Stomach (tissue), 9 donors: Measurements from ENCODE around the gene PDE4D. TPM values are rescaled to one million over a fixed set of nuclear protein-coding genes. Genes with fewer than 3 reads are reported as not detected.
"Not testable (repeated sequence)": the region's sequence is repeated elsewhere in the genome, so short reads cannot be mapped to it uniquely, and the experiment has no call there.

Source experiments
- DNase-seq, 2 donors: peaks; one replicate each; pipeline versions ENCODE4 v3.0.0 to v3.0.0-alpha.2; 2013 to 2019
- H3K27ac ChIP-seq, 5 donors: fragments of 200-600 bp in 4 of 5; sonication (generic) in 4 of 5; one replicate each; pipeline ENCODE4 v1.5.1; 2013 to 2019; ENCODE audit warnings: mild to moderate bottlenecking in 1 of 5, moderate library complexity in 1 of 5
- H3K27me3 ChIP-seq, 3 donors: fragments of 200-600 bp; sonication (generic); one replicate each; pipeline ENCODE4 v1.5.1; 2017 to 2019; ENCODE audit warnings: mixed run types in 1 of 3
- H3K36me3 ChIP-seq, 4 donors: fragments of 200-600 bp; sonication (generic); 1 replicate in 3 of 4; 2 replicates in 1 of 4; pipeline ENCODE4 v1.5.1; 2016 to 2019
- H3K4me1 ChIP-seq, 4 donors: fragments of 200-600 bp; sonication (generic); one replicate each; pipeline ENCODE4 v1.5.1; 2016 to 2019
- H3K4me3 ChIP-seq, 4 donors: fragments of 200-600 bp; sonication (generic) in 3 of 4; one replicate each; pipeline ENCODE4 v1.5.1; 2016 to 2019; ENCODE audit warnings: mild to moderate bottlenecking in 1 of 4
- H3K9me3 ChIP-seq, 4 donors: fragments of 200-600 bp; sonication (generic); one replicate each; pipeline ENCODE4 v1.5.1; 2016 to 2019
- EP300 ChIP-seq: sonication (generic); formaldehyde crosslinking; IDR thresholded peaks from one replicate; pipeline ENCODE4 v1.6.1; 2017; ENCODE audit warnings: antibody characterized with exemption
- POLR2A ChIP-seq, 4 donors: fragments of 450-650 bp; IDR thresholded peaks; one replicate each; pipeline ENCODE4 v1.6.1; 2016; ENCODE audit warnings: antibody characterized with exemption in 4 of 4, control low read depth in 2 of 4, mild to moderate bottlenecking in 1 of 4, moderate library complexity in 1 of 4
- POLR2AphosphoS5 ChIP-seq, 3 donors: sonication (generic); formaldehyde crosslinking; IDR thresholded peaks; one replicate each; pipeline ENCODE4 v1.6.1; 2016; ENCODE audit warnings: antibody characterized with exemption in 3 of 3
- WGBS, 5 donors: extraction: QIAGEN DNeasy Blood & Tissue Kit in 3 of 5; methylation state at CpG; one replicate each; pipeline versions ENCODE4 v1.1.5 to v1.1.7; 2013 to 2018; 5-methylcytosine and 5-hydroxymethylcytosine counted together
- intact Hi-C: fragments of 100-400 bp; cut with DNase I; formaldehyde crosslinking; loops from one replicate; pipeline ENCODE4 v1.15.1; 2023; ENCODE audit warnings: low total_unique reads
- polyA plus RNA-seq, 3 donors: library from polyadenylated mRNA; stranded (reverse); fragments of 200-250 nt; gene quantifications; one replicate each; pipeline ENCODE4 v1.2.3, GENCODE V29; 2013
- total RNA-seq, 5 donors: library from RNA; depleted of rRNA; stranded (reverse); fragments of >200 nt; gene quantifications; one replicate each; pipeline versions ENCODE4 v1.1.0 to v1.2.3, GENCODE V29; 2014 to 2016
- TF ChIP-seq, protein P1 (sequence below), 7 experiments: fragments of 450-650 bp in 4 of 7; fragments of 200-600 bp in 3 of 7; sonication (generic) in 3 of 7; IDR thresholded peaks; one replicate each; pipeline ENCODE4 v1.5.1; 2016 to 2019; ENCODE audit warnings: antibody characterized with exemption in 7 of 7, control low read depth in 2 of 7, mild to moderate bottlenecking in 1 of 7
- donor health status: healthy with polysubstance abuse.
- donor health status: Bipolar disorder and iron deficiency.
- donor health status: healthy.

Gene PDE4D
- total and polyA plus RNA-seq, 8 donors, result 3.1 to 147 (median 97.3) TPM

- Histone ChIP-seq H3K27ac (no peak overlapping the region), H3K27me3 (no peaks in the 10 kb centered on the region), H3K36me3 (no peaks in the 10 kb centered on the region), H3K9me3 (no peaks in the 10 kb centered on the region), H3K4me1 (peaks cover 0 to 41% (median 16%) of the 10 kb centered on the region in 4 donors), H3K4me3 (no peak overlapping the region)
- TF ChIP-seq, protein P1, sequence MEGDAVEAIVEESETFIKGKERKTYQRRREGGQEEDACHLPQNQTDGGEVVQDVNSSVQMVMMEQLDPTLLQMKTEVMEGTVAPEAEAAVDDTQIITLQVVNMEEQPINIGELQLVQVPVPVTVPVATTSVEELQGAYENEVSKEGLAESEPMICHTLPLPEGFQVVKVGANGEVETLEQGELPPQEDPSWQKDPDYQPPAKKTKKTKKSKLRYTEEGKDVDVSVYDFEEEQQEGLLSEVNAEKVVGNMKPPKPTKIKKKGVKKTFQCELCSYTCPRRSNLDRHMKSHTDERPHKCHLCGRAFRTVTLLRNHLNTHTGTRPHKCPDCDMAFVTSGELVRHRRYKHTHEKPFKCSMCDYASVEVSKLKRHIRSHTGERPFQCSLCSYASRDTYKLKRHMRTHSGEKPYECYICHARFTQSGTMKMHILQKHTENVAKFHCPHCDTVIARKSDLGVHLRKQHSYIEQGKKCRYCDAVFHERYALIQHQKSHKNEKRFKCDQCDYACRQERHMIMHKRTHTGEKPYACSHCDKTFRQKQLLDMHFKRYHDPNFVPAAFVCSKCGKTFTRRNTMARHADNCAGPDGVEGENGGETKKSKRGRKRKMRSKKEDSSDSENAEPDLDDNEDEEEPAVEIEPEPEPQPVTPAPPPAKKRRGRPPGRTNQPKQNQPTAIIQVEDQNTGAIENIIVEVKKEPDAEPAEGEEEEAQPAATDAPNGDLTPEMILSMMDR (IDR thresholded peaks at IDR 0.05), result no peak
- TF ChIP-seq POLR2A (IDR thresholded peaks at IDR 0.05) (no peak), POLR2AphosphoS5 (IDR thresholded peaks at IDR 0.05) (no peak), EP300 (no peak)
- no peak for DNase-seq
- intact Hi-C loops, result no loop called here
- 94 to 98% (median 98%) methylated on average over 4 of the region's 4 CpGs for WGBS, 5 donors
Observed at GRCh38 chr5:59749782-59750520, 143.6 kb downstream of the PDE4D start.

GRCh38 chr5:59748036-59748663, 145.4 kb downstream of the PDE4D start:
- H3K27me3 ChIP-seq, DNase-seq, H3K9me3 ChIP-seq, H3K4me3 ChIP-seq, intact Hi-C loops, H3K36me3 ChIP-seq: not testable (repeated sequence)
- Histone ChIP-seq H3K27ac (peak overlapping the region in 1 of 5 donors; percentile 85), H3K4me1 (peaks cover 0 to 35% (median 17%) of the 10 kb centered on the region in 4 donors)
- 87 to 90% (median 87%) methylated on average over 4 of the region's 4 CpGs for WGBS, 5 donors

GRCh38 chr5:59746241-59746765, 147.2 kb downstream of the PDE4D start:
- WGBS, 5 donors, result 67 to 83% (median 82%) methylated on average over 7 of the region's 7 CpGs
- TF ChIP-seq POLR2A (IDR thresholded peaks at IDR 0.05), result no peak
- TF ChIP-seq, protein P1 (IDR thresholded peaks at IDR 0.05), result no peak
- no peak for TF ChIP-seq EP300
- no peak for TF ChIP-seq POLR2AphosphoS5 (IDR thresholded peaks at IDR 0.05)
- DNase-seq, result no peak
- no peaks in the 10 kb centered on the region for H3K27me3 ChIP-seq
- intact Hi-C loops, result no loop called here
- peak overlapping the region; percentile 24 to 85 (median 71) for H3K27ac ChIP-seq
- no peak overlapping the region for H3K4me3 ChIP-seq
- H3K36me3 ChIP-seq, result no peaks in the 10 kb centered on the region
- H3K9me3 ChIP-seq, result no peaks in the 10 kb centered on the region
- peaks cover 0 to 28% (median 17%) of the 10 kb centered on the region in 4 donors for H3K4me1 ChIP-seq

DNA sequence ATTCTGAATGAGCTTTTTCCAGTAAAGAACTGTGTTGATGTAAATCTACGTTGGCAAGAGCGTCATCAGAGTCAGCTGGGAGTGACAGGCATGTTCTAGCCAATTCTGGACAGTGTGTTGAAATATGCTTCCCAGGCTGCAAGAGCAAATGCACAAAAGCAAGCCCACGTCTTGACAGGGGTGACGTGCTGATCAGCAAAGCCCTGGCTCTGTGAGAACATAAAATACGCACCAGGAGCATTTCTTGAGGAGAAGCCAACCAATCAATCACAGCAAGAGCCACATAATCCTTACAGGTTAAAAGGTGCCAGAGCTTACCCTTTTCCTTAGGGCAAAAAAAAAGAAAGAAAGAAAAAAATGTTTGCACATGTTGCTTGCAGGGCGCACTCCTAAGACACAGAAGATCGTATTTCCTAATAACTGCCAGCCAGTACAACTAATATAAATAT, 148.1 kb downstream of the PDE4D start:
- DNase-seq, result peak; percentile 43 to 70
- H3K4me3 ChIP-seq, result peak overlapping the region in 2 of 4 donors; percentile 18 to 20
- intact Hi-C loops, result no loop called here

More for the DNA sequence above, 148.1 kb downstream of the PDE4D start:
- H3K27ac ChIP-seq, result peak overlapping the region; percentile 58 to 85 (median 71)
- WGBS, 5 donors, result 17 to 35% (median 22%) methylated on average over 7 of the region's 7 CpGs
- no peaks in the 10 kb centered on the region for H3K27me3 ChIP-seq
- peaks cover 0 to 27% (median 16%) of the 10 kb centered on the region in 4 donors for H3K4me1 ChIP-seq
- peak; percentile 46 to 91 (median 73) for TF ChIP-seq POLR2AphosphoS5 (IDR thresholded peaks at IDR 0.05)
- peak; percentile 99 for TF ChIP-seq EP300
- no peak for TF ChIP-seq POLR2A (IDR thresholded peaks at IDR 0.05)
- TF ChIP-seq, protein P1 (IDR thresholded peaks at IDR 0.05), result no peak
- H3K9me3 ChIP-seq, result no peaks in the 10 kb centered on the region
- no peaks in the 10 kb centered on the region for H3K36me3 ChIP-seq
